CD4-positive, alpha-beta T cell treated with Interleukin-6 at 100 ng/mL for 8 hours (primary cell): ENCODE results near the gene HOXA11.

ENCODE experiments used
- DNase-seq: peaks from one replicate; pipeline ENCODE4 v3.0.0-alpha.2; 2020; ENCODE audit warnings: mixed read lengths, low spot score

HOXA11 gene

DNA sequence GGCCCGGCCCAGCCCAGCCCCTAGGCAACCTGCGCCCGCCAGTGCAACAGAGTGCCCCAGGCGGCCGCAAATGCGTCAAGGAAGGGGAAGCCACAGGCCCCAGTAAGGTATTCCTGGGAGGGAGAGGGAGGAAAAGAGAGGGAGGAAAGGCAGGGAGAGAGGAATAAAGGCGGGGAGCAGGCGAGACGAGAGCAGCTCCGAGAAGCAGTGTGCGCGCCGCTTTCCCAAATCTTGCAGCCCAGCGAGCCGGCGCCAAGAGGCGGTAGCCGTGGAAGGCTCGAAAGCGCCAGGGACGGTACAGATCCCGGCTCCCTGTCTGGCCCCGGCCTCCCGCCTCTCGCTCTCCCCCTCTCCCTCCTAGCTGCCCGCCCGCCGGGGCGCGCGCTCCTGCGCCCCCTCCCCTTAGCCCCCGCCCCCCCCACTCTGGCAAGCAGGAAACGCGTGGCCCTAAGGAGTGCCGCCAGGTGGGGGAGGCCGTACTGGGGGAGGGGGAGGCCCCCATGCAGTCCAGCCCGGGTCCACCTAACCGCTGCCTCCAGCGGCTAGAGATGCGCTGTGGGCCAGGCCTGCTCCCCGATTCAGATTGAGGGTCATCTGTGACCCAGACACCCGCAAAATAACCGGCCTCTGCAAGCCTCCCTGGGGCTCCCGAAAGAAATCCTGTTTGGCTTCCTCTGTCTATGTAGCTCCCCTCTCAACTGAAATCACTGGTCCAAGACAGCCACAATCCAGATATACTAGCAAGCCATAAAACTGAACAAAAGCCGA lies 15.2 kb downstream of the HOXA11 start:
- DNase-seq, result no peak

DNA sequence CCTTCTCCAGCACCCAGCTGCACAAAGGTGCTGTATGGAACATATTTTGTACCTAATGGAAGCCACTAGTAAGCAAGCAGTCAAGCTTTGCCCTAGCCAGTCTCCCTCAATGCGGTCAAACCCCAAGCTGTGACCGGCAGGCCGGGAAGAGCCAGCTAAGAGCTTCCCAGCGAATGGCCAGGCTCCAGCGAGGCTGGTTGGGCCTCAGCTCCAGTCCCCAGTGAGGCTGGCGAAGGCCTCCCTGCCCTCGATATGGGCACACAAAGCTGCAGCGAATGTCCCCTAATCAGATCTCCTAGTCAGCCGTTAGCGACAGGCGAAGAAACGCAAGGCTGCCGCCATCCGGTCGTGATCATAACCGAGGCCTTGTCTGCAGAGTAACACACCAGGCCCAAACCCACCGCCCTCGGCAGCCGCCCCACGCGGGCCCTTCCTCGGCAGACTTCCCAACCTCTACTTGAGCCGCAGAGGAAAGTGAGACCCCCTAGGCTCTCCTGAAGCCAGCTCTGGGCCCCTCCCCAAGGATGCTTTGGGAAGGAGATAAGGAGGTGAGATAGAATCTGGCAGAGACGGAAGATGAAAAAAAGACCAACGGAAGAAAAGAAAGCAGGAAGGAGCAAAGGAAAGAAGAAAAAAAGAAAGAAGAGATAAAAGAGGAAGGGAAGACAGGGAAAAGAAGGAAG lies 16.6 kb downstream of the HOXA11 start:
- DNase-seq, result no peak

DNA sequence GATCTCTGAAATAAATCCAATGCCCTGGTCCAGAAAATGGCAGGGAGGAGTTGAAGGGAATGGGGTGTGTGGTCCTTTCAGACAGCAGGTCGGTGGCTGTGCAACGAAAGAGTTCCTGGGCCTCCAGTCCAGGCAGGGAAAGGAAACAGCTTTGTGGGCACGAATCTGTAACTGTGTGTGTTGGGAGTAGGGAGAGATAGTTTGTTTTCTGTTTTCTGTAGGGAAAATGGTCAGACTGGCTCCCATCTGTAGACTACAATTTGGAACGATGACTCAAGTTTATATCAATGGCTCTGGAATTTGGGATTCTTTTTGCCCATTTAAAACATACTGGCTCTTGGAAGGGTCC lies 17.1 kb downstream of the HOXA11 start:
- no peak for DNase-seq

DNA sequence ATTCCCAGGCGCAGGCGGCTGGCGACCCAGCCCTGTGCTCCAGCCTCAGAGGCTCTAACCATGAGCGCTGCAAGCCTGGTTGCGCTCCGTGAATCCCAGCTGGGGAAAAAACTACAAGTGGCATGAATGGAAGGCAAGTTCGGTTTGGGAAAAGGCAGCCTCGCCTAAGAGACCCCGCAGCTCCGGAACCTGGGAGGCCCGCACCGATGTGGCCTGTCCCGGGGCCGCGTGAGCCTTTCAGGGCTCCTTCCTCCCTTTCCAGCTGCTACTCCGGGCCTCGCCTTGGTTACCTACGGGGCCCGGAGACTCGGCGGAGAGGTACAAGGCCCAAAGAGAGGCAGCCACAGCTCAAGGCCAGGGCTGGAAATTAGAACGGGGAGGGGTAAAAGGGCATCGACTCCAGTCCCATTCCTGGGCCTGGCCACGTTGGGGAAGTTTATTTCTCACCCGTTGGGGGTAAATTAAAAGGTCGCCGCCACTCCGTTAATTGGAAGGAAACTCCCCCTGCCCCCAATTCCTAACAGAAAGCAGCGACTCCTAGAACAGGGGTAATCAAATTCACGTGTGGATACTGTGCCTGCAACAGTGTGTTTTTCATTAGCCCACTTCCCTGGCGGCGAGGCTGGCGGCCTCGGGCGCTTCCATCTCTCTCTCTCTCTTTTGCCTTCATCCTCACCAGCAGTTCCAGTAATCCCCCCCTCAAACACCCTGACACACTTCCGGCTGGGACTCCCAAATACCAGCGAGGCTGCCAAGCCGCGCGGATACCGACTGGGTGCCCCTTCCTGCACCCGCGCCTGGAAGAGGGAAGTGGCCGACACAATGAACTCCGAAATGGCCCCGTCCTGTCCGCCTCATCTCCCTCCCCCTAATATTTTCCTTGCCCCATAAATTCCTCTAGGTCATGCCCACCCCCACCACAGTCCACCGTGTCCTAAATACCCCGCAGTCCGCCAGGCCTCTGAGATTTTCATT lies 18.2 kb downstream of the HOXA11 start:
- DNase-seq, result no peak

DNA sequence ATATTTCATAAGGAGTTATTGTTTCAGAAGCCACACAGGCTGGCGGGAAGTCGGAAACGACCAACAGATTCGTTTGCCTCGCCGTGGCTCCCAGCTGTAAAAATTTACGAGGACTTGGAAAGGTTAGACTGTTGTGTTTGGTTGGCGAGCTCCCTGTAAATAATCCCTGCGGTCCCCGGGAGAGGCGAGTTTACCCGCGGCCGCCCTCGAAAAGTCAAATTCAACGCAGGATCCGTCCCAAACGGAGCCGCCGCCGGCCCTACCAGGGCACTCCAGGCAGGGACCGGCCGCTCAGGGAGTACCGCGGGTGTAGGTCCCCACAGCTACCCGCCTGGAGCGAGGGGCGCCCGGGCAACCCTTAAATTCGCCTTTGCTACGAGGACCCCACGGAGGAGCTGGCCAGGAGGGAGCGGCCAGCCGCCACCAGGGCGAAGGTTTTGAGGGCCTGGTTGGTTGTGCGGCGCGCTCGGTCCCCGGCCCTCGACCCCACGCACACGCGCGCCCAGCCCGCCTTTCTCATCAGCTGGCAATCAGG lies 19.0 kb downstream of the HOXA11 start:
- no peak for DNase-seq

DNA sequence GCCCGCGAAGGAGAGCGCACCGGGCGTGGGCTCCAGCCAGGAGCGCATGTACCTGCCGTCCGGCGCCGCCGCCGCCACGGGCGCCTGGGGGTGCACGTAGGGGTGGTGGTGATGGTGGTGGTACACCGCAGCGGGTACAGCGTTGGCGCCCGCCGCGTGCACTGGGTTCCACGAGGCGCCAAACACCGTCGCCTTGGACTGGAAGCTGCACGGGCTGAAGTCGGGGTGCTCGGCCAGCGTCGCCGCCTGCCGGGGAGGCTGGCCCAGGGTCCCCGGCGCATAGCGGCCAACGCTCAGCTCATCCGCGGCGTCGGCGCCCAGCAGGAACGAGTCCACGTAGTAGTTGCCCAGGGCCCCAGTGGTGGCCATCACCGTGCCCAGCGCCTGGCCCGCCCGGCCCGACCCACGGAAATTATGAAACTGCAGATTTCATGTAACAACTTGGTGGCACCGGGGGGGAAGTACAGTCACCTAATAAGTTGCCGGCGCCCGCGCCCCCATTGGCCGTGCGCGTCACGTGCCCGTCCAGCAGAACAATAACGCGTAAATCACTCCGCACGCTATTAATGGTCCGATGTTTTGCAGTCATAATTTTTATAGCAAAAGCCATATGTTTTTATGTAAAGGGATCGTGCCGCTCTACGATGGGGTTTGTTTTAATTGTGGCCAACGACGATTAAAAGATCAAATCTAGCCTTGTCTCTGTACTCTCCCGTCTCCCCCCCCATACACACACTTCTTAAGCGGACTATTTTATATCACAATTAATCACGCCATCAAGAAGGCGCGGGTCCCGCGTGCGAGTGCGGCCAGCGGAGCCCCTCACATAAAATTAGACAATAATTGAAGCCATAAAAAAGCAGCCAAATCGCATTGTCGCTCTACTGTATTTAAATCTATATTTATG lies 19.7 kb downstream of the HOXA11 start, which contains the start of gene HOXA9:
Gene HOXA9, minus strand, starts transcription at position 449 of the 907 bp plus-strand sequence. Its CDS starts 80 bp downstream, at position 369.
- DNase-seq, result no peak

DNA sequence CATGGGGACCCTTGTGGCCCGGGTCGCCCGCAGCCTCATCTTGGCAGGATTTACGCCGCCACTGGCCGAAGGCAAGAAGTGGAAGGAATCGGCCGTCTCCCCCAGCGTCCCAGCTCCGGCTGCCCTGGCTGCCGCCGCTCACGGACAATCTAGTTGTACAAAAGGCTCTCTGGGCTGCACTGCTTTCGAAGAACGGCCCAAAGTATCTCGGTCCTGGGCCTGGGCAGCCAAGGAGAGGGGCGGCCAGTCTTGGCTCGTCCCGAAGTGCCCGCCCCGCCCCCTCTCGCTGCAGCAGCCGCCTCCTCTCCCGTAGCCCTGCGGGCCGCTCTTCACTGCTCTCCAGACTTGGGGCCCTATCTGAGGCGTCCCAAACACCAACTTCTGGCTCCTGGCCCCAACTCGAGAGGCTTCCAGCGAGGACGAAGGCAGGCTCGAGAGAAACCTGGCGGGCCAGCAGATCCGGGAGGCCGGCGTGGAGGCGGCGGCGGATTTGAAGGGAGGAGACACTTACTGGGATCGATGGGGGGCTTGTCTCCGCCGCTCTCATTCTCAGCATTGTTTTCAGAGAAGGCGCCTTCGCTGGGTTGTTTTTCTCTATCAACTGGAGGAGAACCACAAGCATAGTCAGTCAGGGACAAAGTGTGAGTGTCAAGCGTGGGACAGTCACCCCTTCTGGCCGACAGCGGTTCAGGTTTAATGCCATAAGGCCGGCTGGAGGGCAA lies 20.5 kb downstream of the HOXA11 start:
- DNase-seq, result no peak

DNA sequence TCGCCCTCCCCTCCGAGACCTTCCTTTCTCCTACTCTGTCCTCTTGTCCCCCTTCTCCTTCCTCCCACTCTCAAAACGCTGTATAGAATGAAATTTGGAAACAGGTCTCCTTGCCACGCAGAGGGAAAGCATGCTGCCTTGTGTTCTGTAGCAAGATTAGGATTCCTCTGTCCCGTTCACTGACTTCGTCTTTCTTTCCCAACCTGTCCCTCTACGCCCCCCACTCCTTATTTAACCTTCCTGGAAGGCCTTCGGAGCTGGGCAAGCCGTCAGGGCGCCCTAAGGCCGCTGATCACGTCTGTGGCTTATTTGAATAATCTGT lies 21.0 kb downstream of the HOXA11 start:
- DNase-seq, result no peak

DNA sequence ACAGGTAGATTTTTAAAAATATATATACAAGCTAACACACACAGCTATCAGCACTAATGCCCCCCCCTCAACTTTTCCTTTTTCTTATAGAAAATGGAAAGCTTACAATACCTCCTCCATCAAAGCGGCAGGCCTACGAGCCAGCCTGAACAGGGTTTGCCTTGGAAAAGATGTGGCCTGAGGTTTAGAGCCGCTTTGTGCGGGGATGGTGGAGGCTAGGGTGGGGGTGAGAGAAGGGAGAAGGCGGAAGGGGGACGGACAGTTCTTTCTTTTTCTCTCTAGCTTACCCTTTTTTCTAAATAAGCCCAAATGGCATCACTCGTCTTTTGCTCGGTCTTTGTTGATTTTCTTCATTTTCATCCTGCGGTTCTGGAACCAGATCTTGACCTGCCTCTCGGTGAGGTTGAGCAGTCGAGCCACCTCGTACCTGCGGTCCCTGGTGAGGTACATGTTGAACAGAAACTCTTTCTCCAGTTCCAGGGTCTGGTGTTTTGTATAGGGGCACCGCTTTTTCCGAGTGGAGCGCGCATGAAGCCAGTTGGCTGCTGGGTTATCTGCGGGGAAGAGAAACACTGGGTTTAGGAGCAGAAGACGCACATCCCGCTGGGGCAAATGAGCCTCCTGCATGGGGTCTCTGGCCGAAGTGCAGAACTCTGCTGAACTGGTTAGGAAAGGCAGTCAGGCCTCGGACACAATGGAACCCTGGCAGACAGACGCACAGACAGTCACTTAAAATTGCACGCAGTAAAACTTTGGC lies 21.6 kb downstream of the HOXA11 start:
- DNase-seq, result no peak

DNA sequence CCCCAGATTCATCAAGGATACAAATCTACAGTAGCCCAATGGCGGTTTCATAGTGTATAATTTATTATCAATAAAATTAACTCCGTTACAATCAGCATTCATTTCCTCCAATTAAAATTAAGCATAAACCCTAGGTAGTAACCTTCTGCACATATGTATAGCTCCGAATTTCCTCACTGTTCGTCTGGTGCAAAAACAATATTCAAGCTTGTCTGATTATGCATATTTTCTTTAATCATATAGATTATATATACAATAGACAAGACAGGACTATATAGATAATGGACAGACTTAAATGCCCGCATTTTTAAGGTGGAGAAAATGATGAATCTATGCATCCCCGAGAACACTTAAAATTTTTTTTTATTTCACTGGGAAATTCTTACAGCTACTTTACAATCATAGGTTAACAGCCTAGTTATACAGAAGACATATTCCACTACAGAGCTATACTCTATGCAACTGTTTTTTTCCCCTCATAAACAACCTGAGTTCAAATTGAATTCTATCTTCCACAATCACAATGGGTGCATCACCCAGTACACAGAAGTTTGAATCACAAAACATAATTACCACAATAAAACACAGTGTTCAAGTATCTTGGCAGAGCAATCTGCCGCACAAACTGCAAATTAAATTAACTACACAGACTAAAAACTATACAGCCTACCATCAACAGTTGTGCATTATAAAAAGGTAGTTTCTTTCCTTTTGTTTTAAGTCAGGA lies 22.3 kb downstream of the HOXA11 start:
- no peak for DNase-seq

DNA sequence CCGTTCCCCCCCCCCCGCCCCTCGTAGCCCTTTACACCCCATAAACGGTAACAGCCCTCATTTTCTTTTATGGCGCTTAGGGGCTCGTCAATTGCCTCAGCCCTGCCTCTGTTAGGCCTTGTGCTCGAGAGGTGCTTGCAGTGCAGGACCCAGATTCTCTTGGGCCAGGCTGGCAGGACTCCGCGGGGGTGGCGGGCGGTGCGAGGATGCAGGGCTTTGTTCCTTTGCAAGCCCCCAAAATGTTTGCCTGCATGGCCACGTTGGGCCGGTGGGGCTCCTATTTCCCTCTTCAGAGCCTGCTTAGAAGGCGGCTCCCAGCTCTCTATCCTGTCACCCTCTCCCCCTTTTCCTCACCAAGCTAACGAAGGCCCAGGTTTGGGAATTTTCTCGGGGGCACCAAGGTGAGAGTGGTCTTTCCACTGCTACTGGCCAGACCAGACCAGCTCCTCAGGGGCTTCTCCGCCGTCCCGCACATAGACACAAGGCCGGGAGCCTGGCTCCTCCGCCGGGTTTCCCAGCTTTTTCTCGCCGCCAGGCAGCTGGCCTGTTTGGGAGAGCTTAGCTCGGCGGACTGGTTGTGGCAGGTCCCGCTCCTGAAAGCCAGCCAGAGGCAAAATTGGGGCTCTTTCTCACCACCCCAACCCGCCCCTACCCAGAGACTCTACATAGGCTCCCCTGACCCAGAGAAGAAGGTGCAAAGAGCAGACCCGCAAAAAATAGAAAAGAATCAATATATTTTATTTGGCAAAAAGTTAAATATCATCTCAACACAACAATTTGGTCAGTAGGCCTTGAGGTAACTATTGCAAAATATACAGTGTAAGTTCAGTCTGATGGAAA lies 23.1 kb downstream of the HOXA11 start:
- no peak for DNase-seq

DNA sequence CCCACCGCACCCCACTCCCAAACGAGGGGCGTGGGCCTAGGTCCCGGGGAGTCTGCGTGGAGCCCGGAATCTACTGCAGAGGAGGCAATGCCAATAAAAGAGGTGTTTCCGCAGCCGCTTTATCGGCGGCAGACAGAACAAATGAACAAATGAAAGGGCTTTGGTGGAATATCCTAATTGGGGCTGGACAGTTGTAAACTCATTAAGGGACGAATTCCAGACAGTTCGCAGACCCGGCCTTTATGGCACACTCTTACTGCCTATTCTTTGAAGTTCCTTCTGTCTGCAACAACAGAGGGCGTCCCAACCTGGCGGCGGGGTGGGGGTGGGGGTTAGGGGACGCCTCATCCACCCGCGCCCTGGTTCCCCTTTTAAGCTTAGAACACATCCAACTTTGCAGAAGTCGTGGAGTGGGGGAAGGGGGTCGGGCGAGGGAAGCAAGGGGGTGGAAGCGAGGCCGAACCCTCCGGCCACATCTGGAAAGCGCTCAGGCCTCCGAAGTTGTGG lies 23.8 kb downstream of the HOXA11 start:
- no peak for DNase-seq

DNA sequence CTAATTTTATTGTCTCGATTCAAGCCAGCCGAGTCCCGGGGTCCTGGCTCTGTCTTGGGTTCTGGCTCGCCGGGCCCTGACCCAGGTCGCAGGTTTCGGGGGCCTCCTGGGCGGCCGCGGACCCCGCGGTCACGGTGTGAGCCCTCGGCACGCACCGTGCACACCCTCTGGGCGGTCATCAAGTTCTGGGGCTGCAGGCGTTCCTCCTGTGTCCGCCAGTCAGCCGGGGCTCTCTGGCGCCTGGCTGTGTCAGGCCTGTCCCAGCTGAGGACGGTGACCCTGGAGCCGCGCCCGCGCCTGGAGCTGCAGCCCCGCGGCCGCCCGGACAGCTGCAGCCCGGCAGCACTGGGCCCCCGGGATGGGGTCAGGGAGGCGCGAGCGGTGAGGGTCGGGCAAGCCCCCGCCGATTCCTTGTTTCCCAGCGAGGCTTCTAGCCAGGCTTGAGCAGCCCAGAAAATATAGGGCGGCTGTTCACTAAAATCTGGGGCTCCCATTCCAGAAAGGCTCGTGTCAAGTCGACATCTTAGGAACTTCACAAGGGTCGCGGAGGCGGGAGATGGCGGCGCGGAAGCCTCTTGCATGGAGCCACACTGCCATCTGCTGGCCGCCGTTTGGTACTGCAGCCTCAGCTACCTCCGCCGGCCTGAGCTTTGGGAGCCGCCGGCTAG lies 24.4 kb downstream of the HOXA11 start:
- DNase-seq, result peak; percentile 85

DNA sequence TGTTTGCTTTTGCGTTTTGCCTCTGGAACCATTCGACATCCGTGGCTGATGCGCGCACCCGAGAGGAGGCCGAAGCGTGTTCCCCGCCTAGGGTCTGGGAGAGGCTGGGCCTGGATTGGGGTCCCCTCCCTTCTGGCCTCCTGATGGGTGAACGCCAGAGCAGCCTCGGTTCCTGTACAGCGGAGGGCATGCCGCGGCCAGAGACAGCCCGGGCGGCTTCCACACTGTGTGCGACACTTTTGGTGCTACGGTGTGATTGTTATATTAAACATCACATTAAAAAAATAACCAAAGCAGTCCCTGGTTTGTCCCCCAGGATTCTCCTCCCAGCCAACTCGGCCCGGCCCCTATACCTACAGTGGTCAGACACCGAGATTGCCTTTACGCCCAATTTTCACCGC lies 24.9 kb downstream of the HOXA11 start:
- DNase-seq, result no peak

DNA sequence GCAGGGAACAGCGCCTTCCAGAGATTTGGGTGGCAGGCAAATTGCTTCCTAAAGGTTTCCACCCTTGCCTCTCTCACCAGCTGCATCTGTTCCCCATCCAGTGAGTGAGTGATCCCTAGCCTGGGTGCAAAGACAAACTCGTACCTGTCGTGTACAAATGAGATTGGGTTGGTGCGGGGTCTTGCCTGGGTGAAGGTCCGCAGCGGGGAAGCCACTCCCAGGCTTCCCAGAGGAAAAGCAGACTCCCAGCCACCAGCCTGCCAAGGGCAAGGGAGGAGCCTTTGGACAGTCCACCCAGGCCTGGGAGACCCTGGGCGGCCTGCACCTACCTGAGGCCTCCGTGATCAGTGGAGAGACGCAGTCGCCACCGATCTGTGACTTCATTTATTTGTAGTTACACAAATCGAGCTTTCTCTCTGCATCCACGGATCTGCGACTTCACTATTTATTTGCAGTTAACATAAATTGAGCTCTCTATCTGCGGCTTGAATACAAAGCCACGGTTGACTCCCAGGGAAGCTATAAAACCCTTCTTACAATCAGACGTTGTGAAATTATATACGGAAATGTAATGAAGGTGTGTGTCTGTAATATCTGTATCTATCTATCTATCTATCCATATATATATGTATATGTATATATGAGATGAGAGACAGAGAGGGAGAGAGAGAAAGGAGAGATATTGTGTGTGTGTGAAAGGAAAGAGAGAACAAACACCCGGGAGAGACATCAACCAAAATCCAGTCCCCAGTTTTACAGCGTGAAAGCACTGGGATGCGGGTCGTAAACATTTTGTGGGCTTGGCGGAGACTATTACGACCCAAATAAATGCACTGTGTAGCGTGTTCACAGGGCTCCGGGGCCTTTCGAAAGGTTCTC lies 25.5 kb downstream of the HOXA11 start:
- DNase-seq, result no peak

DNA sequence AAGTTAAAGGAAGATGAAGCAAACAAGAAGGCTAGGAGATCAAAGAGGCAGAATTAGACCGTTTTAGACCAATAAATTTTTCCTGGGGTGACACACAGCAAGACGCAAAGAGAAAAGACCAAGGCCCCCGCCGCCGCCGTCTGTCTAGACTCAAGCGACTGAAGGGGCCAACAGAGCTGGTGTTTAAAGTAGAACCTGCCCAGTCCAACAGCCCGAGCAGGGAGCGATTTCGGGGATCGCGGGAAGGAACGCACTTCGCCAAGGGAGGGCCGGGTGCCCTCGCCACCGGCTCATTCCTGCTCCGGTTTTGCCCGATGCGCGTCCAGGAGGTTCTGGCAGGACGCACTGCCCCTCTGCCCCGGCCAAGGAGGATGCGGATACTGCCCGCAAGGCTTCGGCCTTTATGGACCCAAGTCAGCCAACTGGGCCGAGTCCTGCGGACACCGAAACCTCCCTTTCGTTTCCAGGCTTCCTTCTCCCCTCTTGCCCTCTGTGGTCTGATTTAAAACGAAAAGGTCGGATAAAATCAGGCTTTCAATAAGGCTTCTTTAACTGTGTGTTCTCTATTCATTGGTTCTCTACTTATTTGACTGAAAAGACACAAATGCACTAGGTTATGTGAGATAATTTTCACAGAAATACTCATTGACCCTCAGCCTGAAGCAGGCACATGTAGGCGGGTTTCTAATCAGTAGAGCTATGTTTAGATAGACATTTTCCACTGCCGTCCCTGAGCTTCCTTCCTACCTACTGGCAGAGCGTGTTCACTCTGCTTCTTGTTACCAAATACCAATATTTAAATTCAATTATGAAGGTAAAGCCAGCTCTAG lies 26.4 kb downstream of the HOXA11 start:
- DNase-seq, result no peak
